Endothelial cell of umbilical vein (primary cell): ENCODE measurements around the gene NEDD4. TPM values are rescaled to one million over a fixed set of nuclear protein-coding genes. Genes with fewer than 3 reads are reported as not detected.

Experiments used
- BruUV-seq: library from RNA; stranded (reverse); fragments of 400-500 nt; replicated peaks from 2 replicates; lab custom pipeline; 2021; lab: Mats Ljungman, UMichigan
- CTCF ChIA-PET: fragments of 300-600, 350-600 bp; sonication (Branson Sonifier 250); formaldehyde crosslinking; loops from one replicate; lab custom pipeline; 2021; ENCODE audit warnings: antibody characterized with exemption, inconsistent platforms; lab: Charles Lee
- POLR2A ChIA-PET: fragments of 300-600, 350-600 bp; sonication (Branson Sonifier 250); formaldehyde crosslinking; loops from one replicate; lab custom pipeline; 2021; ENCODE audit warnings: antibody characterized with exemption, inconsistent platforms; lab: Charles Lee
- DNase-seq: peaks from one replicate; pipeline ENCODE4 v3.0.0-alpha.2; 2011; ENCODE audit warnings: low read depth, low spot score
- FAIRE-seq: peaks from 2 replicates; lab custom pipeline; 2011; peaks lifted over from hg19 to GRCh38; lab: Jason Lieb, UNC
- H2AFZ ChIP-seq: 2 replicates; pipeline ENCODE4 v1.6.0; 2012; ENCODE audit warnings: low read depth, low read length, control low read depth, inconsistent platforms
- H3K27ac ChIP-seq: 2 replicates; pipeline ENCODE4 v1.5.1; 2011; ENCODE audit warnings: low read depth, mild to moderate bottlenecking, control low read depth, low read length, moderate library complexity; ENCODE audit not compliant: insufficient read depth
- H3K27me3 ChIP-seq, 2 experiments: 2 replicates each; pipeline versions ENCODE4 v1.6.0 to v1.6.1; 2011; ENCODE audit warnings: low read length in 2 of 2, mixed read lengths in 1 of 2; ENCODE audit not compliant: control insufficient read depth in 2 of 2, insufficient read depth in 2 of 2
- H3K36me3 ChIP-seq, 2 experiments: 2 replicates in 1 of 2; 3 replicates in 1 of 2; pipeline ENCODE4 v1.5.1; 2011; ENCODE audit warnings: low read length in 2 of 2, mild to moderate bottlenecking in 1 of 2, moderate library complexity in 1 of 2; ENCODE audit not compliant: control insufficient read depth in 2 of 2, insufficient read depth in 2 of 2; ENCODE audit errors: extremely low read depth in 1 of 2
- H3K4me1 ChIP-seq: 3 replicates; pipeline ENCODE4 v1.5.1; 2011; ENCODE audit warnings: mild to moderate bottlenecking, low read length; ENCODE audit not compliant: control insufficient read depth, insufficient read depth; ENCODE audit errors: extremely low read depth
- H3K4me2 ChIP-seq: 2 replicates; pipeline ENCODE4 v1.6.1; 2011; ENCODE audit warnings: low read length, control low read depth, mixed read lengths; ENCODE audit not compliant: insufficient read depth
- H3K4me3 ChIP-seq, 3 experiments: fragments of 200-600 bp in 1 of 3; sonication (generic), shearing (Covaris generic) in 1 of 3; replicated peaks in 1 of 3; 2 replicates each; pipeline ENCODE4 v1.5.1; 2011 to 2016; ENCODE audit warnings: control low read depth in 3 of 3, low read length in 3 of 3, mild to moderate bottlenecking in 2 of 3, inconsistent platforms in 1 of 3, low read depth in 1 of 3, moderate library complexity in 1 of 3; ENCODE audit not compliant: insufficient read depth in 1 of 3
- H3K79me2 ChIP-seq: 2 replicates; pipeline ENCODE4 v1.6.0; 2012; ENCODE audit warnings: low read length, inconsistent platforms; ENCODE audit not compliant: control insufficient read depth, insufficient read depth
- H3K9ac ChIP-seq: replicated peaks from 2 replicates; pipeline ENCODE3; 2011; ENCODE audit warnings: low read length, control low read depth; ENCODE audit not compliant: insufficient read depth; ENCODE audit errors: extremely low read depth
- H3K9me1 ChIP-seq: replicated peaks from 3 replicates; pipeline ENCODE4 v1.6.0; 2011; ENCODE audit warnings: mild to moderate bottlenecking, low read length; ENCODE audit not compliant: control insufficient read depth, insufficient read depth; ENCODE audit errors: extremely low read depth
- H3K9me3 ChIP-seq: replicated peaks from 2 replicates; pipeline ENCODE4 v1.5.1; 2012; ENCODE audit warnings: low read length, inconsistent platforms; ENCODE audit not compliant: control insufficient read depth, insufficient read depth
- H4K20me1 ChIP-seq: replicated peaks from 2 replicates; pipeline ENCODE3; 2011; ENCODE audit warnings: mild to moderate bottlenecking, low read length; ENCODE audit not compliant: control insufficient read depth, insufficient read depth; ENCODE audit errors: extremely low read depth
- EZH2 ChIP-seq: IDR thresholded peaks from 2 replicates; pipeline ENCODE4 v1.6.1; 2012; ENCODE audit warnings: borderline replicate concordance, low read depth, mild to moderate bottlenecking, moderate library complexity, low read length, inconsistent platforms; ENCODE audit not compliant: severe bottlenecking
- FOS ChIP-seq: IDR thresholded peaks from 2 replicates; pipeline ENCODE4 v1.6.1; 2011; ENCODE audit warnings: mild to moderate bottlenecking, low read length, moderate library complexity, borderline replicate concordance; ENCODE audit not compliant: insufficient read depth
- GATA2 ChIP-seq: IDR thresholded peaks from 2 replicates; pipeline ENCODE4 v1.7.0; 2011; ENCODE audit warnings: low read depth, mild to moderate bottlenecking, moderate library complexity, mixed read lengths, low read length; ENCODE audit not compliant: insufficient read length, insufficient read depth
- JUN ChIP-seq: IDR thresholded peaks from 2 replicates; pipeline ENCODE4 v1.6.1; 2011; ENCODE audit warnings: borderline replicate concordance, low read depth; ENCODE audit not compliant: insufficient read length, insufficient read depth
- MAX ChIP-seq: IDR thresholded peaks from 2 replicates; pipeline ENCODE4 v1.6.1; 2011; ENCODE audit not compliant: insufficient read depth, insufficient read length
- MYC ChIP-seq: IDR thresholded peaks from one replicate; pipeline ENCODE4 v1.6.1; 2011; ENCODE audit warnings: mild to moderate bottlenecking, low read depth, low read length
- POLR2A ChIP-seq: IDR thresholded peaks from 2 replicates; pipeline ENCODE4 v1.6.1; 2012; ENCODE audit warnings: low read depth, mild to moderate bottlenecking, control low read depth, low read length
- POLR2AphosphoS5 ChIP-seq: IDR thresholded peaks from 2 replicates; pipeline ENCODE4 v1.6.1; 2012; ENCODE audit warnings: low read depth, mild to moderate bottlenecking, control low read depth, low read length, moderate library complexity; ENCODE audit not compliant: insufficient read depth
- dilution Hi-C: fragments of 300-500 bp; cut with MboI; formaldehyde crosslinking; loops from one replicate; pipeline ENCODE4 v1.15.0; 2019; ENCODE audit warnings: low sequenced_read_pairs; ENCODE audit not compliant: extremely low pct_ligation_motif_present
- intact Hi-C: fragments of 100-400 bp; cut with micrococcal nuclease; formaldehyde crosslinking; loops from one replicate; pipeline ENCODE4 v1.10.0; 2022
- polyA plus RNA-seq, 4 experiments: library from polyadenylated mRNA; depleted of rRNA in 3 of 4; stranded (reverse) in 3 of 4; unstranded in 1 of 4; fragments of >200 nt; gene quantifications; 2 replicates each; pipeline versions ENCODE4 v1.2.1 to v1.2.3, GENCODE V29; 2011 to 2012; ENCODE audit warnings: missing spikeins in 1 of 4
- total RNA-seq: library from RNA; stranded (reverse); gene quantifications from 2 replicates; pipeline ENCODE4 v1.2.3, GENCODE V29; 2021
- TF ChIP-seq, protein P1 (sequence below), 2 donors: IDR thresholded peaks; 1 replicate in 1 of 2; 2 replicates in 1 of 2; pipeline ENCODE4 v1.5.1; 2011; ENCODE audit warnings: low read length in 2 of 2, mild to moderate bottlenecking in 2 of 2, moderate library complexity in 2 of 2, control low read depth in 1 of 2, inconsistent platforms in 1 of 2, low read depth in 1 of 2; ENCODE audit not compliant: insufficient read depth in 1 of 2; ENCODE audit errors: extremely low read depth in 1 of 2

NEDD4 gene
- total and polyA plus RNA-seq, 2 donors (not counting 3 experiments of a cell fraction or from before 2014, with no cell fraction given): 9.2 to 39.0 TPM

DNA sequence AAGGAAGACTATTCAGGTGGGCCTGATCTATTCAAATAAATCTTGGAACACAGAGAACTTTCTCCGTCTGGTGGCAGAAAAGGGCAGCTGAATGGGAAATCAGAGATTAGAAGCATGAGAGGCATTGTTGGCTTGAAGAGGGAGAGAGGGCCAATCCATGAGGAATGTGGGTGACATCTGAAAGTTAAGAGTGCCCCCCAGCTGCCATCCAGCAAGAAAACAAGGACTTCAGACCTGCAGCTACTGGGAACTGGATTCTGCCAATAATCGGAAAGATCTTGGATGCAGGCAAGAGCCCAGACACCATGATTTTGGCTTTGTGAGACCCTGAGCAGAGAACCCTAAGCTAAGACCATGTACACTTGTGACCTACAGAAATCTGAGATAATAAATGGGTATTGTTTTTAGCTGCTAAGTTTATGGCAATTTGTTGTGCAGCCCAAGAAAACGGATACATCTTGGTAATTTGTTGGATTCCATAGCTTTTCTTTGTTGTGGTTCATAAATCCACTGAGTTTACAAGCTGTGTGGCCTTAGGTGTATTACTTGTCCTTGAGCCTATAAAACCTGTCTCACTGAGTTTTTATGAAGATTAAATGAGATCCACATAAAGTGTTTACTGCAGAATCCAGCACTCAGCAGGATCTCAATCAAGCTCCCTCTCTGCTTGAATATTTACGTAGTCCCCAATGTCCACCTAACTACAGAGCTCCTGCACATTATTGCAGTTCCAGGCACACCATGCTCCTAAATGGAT lies 168.4 kb downstream of the NEDD4 start:
- CTCF ChIA-PET: interaction anchor here (0.7 to 3.4 kb wide), 5 partner anchors 22 to 299 kb away, joined by 3 to 12 read pairs (median 3); no protein-coding TSS in a partner anchor

More for the DNA sequence above, 168.4 kb downstream of the NEDD4 start:
- H3K4me3 ChIP-seq: no peak overlapping the region
- H3K9me1 ChIP-seq: no peaks in the 10 kb centered on the region
- no peaks in the 10 kb centered on the region for H4K20me1 ChIP-seq
- no peaks in the 10 kb centered on the region for H3K27me3 ChIP-seq
- H3K36me3 ChIP-seq: peaks cover 2 to 5% of the 10 kb centered on the region in 2 experiments
- no peak overlapping the region for H2AFZ ChIP-seq
- H3K9ac ChIP-seq: no peak overlapping the region
- POLR2A ChIA-PET: no interaction called here
- intact Hi-C loops (no loop called here), dilution Hi-C loops (no loop called here)
- no peaks in the 10 kb centered on the region for H3K9me3 ChIP-seq
- H3K79me2 ChIP-seq: no peaks in the 10 kb centered on the region
- H3K27ac ChIP-seq: no peak overlapping the region
- no peak overlapping the region for H3K4me2 ChIP-seq
- TF ChIP-seq POLR2A: no peak
- TF ChIP-seq JUN: no peak
- no peak for TF ChIP-seq MYC
- TF ChIP-seq, protein P1, sequence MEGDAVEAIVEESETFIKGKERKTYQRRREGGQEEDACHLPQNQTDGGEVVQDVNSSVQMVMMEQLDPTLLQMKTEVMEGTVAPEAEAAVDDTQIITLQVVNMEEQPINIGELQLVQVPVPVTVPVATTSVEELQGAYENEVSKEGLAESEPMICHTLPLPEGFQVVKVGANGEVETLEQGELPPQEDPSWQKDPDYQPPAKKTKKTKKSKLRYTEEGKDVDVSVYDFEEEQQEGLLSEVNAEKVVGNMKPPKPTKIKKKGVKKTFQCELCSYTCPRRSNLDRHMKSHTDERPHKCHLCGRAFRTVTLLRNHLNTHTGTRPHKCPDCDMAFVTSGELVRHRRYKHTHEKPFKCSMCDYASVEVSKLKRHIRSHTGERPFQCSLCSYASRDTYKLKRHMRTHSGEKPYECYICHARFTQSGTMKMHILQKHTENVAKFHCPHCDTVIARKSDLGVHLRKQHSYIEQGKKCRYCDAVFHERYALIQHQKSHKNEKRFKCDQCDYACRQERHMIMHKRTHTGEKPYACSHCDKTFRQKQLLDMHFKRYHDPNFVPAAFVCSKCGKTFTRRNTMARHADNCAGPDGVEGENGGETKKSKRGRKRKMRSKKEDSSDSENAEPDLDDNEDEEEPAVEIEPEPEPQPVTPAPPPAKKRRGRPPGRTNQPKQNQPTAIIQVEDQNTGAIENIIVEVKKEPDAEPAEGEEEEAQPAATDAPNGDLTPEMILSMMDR (IDR thresholded peaks at IDR 0.05; ENCODE audit: extremely low read depth in 1 of 2, insufficient read depth in 1 of 2, low read depth in 1 of 2, low read length in 2 of 2): no peak
- TF ChIP-seq MAX: no peak
- no peak for TF ChIP-seq GATA2
- no peak for TF ChIP-seq EZH2
- no peak for TF ChIP-seq FOS
- no peak for TF ChIP-seq POLR2AphosphoS5
- FAIRE-seq (no peak), DNase-seq (no peak)
- no peaks in the 10 kb centered on the region for H3K4me1 ChIP-seq
- BruUV-seq: no TSS peak
